ENCODE measurements around the gene TBCK. TPM values are rescaled to one million over a fixed set of nuclear protein-coding genes. Genes with fewer than 3 reads are reported as not detected.

The TBCK gene
- total and polyA plus RNA-seq, 2 experiments from 2014 or later: 34.1 to 36.9 TPM

GRCh38 chr4:106306561-106306960 lies 9.4 kb downstream of the TBCK start:
- H3K27ac ChIP-seq: no peak overlapping the region
- no peaks in the 10 kb centered on the region for H3K27me3 ChIP-seq
- H3K4me1 ChIP-seq (ENCODE audit: low read depth): peaks cover 12% of the 10 kb centered on the region
- no peaks in the 10 kb centered on the region for H3K9me3 ChIP-seq (ENCODE audit: low read depth)
- no peak for DNase-seq (ENCODE audit: low read depth in 1 of 2, low spot score in 1 of 2)
- no peak for TF ChIP-seq CTCF (IDR thresholded peaks at IDR 0.05; ENCODE audit: low read depth, low read length)
- no peak overlapping the region for H3K4me3 ChIP-seq
- H3K36me3 ChIP-seq: peaks cover 12% of the 10 kb centered on the region

GRCh38 chr4:106305435-106306055 lies 10.5 kb downstream of the TBCK start:
- peaks cover 12% of the 10 kb centered on the region for H3K4me1 ChIP-seq (ENCODE audit: low read depth)
- no peak overlapping the region for H3K4me3 ChIP-seq
- no peak for TF ChIP-seq CTCF (IDR thresholded peaks at IDR 0.05; ENCODE audit: low read depth, low read length)
- H3K27ac ChIP-seq: peak overlapping the region; percentile 25
- no peaks in the 10 kb centered on the region for H3K27me3 ChIP-seq
- no peaks in the 10 kb centered on the region for H3K9me3 ChIP-seq (ENCODE audit: low read depth)
- DNase-seq (ENCODE audit: low read depth in 1 of 2, low spot score in 1 of 2): no peak
- H3K36me3 ChIP-seq: peaks cover 13% of the 10 kb centered on the region

DNA sequence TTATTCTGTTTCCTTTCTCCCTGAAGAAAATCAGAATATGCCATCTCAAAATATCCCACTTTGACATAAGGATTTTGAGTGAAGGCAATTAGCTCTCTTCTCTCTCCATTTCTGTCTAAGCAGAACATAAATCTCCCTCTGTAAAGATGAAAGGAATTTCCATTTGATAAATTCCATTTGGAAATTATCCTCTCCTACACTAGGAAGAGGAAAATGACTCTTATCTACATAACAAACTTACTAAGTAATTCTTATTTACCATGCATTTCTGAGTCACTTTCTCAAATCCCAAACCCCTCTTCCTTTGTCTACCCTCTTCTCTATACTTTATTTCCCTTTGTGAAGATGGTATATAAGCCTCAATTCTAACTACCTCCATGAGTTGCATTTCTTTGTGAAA lies 11.4 kb downstream of the TBCK start:
- Histone ChIP-seq H3K9me3 (ENCODE audit: low read depth) (no peaks in the 10 kb centered on the region), H3K4me1 (ENCODE audit: low read depth) (peaks cover 12% of the 10 kb centered on the region), H3K4me3 (no peak overlapping the region), H3K27me3 (no peaks in the 10 kb centered on the region), H3K36me3 (peaks cover 22% of the 10 kb centered on the region), H3K27ac (peak overlapping the region; percentile 39)
- DNase-seq (ENCODE audit: low read depth in 1 of 2, low spot score in 1 of 2): no peak
- no peak for TF ChIP-seq CTCF (IDR thresholded peaks at IDR 0.05; ENCODE audit: low read depth, low read length)

- peaks cover 26% of the 10 kb centered on the region for H3K36me3 ChIP-seq
- H3K4me3 ChIP-seq: no peak overlapping the region
- TF ChIP-seq CTCF (IDR thresholded peaks at IDR 0.05; ENCODE audit: low read depth, low read length): no peak
Measured at GRCh38 chr4:106303548-106304281, 12.3 kb downstream of the TBCK start.

DNA sequence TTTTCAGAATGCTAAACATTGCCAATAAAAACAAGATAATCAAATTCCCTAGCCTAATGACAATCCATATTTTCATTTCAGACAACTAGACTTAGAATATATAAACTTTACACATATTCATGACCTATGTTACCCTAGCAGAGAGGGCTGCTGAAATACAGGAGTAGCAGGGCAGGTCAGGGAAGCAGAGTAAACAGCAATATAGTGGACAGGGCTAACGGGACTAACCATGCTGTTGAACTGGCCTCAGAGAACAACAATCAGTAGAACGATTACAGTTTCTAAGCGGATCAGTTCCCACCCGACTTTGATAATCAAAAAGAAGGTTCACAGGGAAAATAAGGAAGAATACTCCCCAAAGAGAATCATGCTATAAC lies 14.0 kb downstream of the TBCK start:
- H3K36me3 ChIP-seq: peaks cover 20% of the 10 kb centered on the region
- no peak overlapping the region for H3K4me3 ChIP-seq
- H3K9me3 ChIP-seq (ENCODE audit: low read depth): no peaks in the 10 kb centered on the region
- H3K4me1 ChIP-seq (ENCODE audit: low read depth): peaks cover 12% of the 10 kb centered on the region
- no peak for DNase-seq (ENCODE audit: low read depth in 1 of 2, low spot score in 1 of 2)
- H3K27me3 ChIP-seq: no peaks in the 10 kb centered on the region
- peak overlapping the region; percentile 2 for H3K27ac ChIP-seq
- TF ChIP-seq CTCF (IDR thresholded peaks at IDR 0.05; ENCODE audit: low read depth, low read length): no peak

More at GRCh38 chr4:106303548-106304281, 12.3 kb downstream of the TBCK start:
- DNase-seq (ENCODE audit: low read depth in 1 of 2, low spot score in 1 of 2): no peak
- Histone ChIP-seq H3K27ac (peak overlapping the region; percentile 2), H3K27me3 (no peaks in the 10 kb centered on the region), H3K9me3 (ENCODE audit: low read depth) (no peaks in the 10 kb centered on the region), H3K4me1 (ENCODE audit: low read depth) (peaks cover 12% of the 10 kb centered on the region)
